Stomach (tissue), 9 donors: ENCODE data around the gene ACSF3. TPM values are rescaled to one million over a fixed set of nuclear protein-coding genes. Genes with fewer than 3 reads are reported as not detected.
A peak's percentile ranks its signal among the peaks of the same experiment; 100 is the strongest.

Experiments used
- DNase-seq, 2 donors: peaks; one replicate each; pipeline versions ENCODE4 v3.0.0 to v3.0.0-alpha.2; 2013 to 2019
- H3K27ac ChIP-seq, 5 donors: fragments of 200-600 bp in 4 of 5; sonication (generic) in 4 of 5; one replicate each; pipeline ENCODE4 v1.5.1; 2013 to 2019; ENCODE audit warnings: mild to moderate bottlenecking in 1 of 5, moderate library complexity in 1 of 5
- H3K27me3 ChIP-seq, 3 donors: fragments of 200-600 bp; sonication (generic); one replicate each; pipeline ENCODE4 v1.5.1; 2017 to 2019; ENCODE audit warnings: mixed run types in 1 of 3
- H3K36me3 ChIP-seq, 4 donors: fragments of 200-600 bp; sonication (generic); 1 replicate in 3 of 4; 2 replicates in 1 of 4; pipeline ENCODE4 v1.5.1; 2016 to 2019
- H3K4me1 ChIP-seq, 4 donors: fragments of 200-600 bp; sonication (generic); one replicate each; pipeline ENCODE4 v1.5.1; 2016 to 2019
- H3K4me3 ChIP-seq, 4 donors: fragments of 200-600 bp; sonication (generic) in 3 of 4; one replicate each; pipeline ENCODE4 v1.5.1; 2016 to 2019; ENCODE audit warnings: mild to moderate bottlenecking in 1 of 4
- H3K9me3 ChIP-seq, 4 donors: fragments of 200-600 bp; sonication (generic); one replicate each; pipeline ENCODE4 v1.5.1; 2016 to 2019
- CTCF ChIP-seq, 7 experiments: fragments of 450-650 bp in 4 of 7; fragments of 200-600 bp in 3 of 7; sonication (generic) in 3 of 7; IDR thresholded peaks; one replicate each; pipeline ENCODE4 v1.5.1; 2016 to 2019; ENCODE audit warnings: antibody characterized with exemption in 7 of 7, control low read depth in 2 of 7, mild to moderate bottlenecking in 1 of 7
- EP300 ChIP-seq: sonication (generic); formaldehyde crosslinking; IDR thresholded peaks from one replicate; pipeline ENCODE4 v1.6.1; 2017; ENCODE audit warnings: antibody characterized with exemption
- POLR2A ChIP-seq, 4 donors: fragments of 450-650 bp; IDR thresholded peaks; one replicate each; pipeline ENCODE4 v1.6.1; 2016; ENCODE audit warnings: antibody characterized with exemption in 4 of 4, control low read depth in 2 of 4, mild to moderate bottlenecking in 1 of 4, moderate library complexity in 1 of 4
- POLR2AphosphoS5 ChIP-seq, 3 donors: sonication (generic); formaldehyde crosslinking; IDR thresholded peaks; one replicate each; pipeline ENCODE4 v1.6.1; 2016; ENCODE audit warnings: antibody characterized with exemption in 3 of 3
- WGBS, 5 donors: extraction: QIAGEN DNeasy Blood & Tissue Kit in 3 of 5; methylation state at CpG; one replicate each; pipeline versions ENCODE4 v1.1.5 to v1.1.7; 2013 to 2018; 5-methylcytosine and 5-hydroxymethylcytosine counted together
- intact Hi-C: fragments of 100-400 bp; cut with DNase I; formaldehyde crosslinking; loops from one replicate; pipeline ENCODE4 v1.15.1; 2023; ENCODE audit warnings: low total_unique reads
- polyA plus RNA-seq, 3 donors: library from polyadenylated mRNA; stranded (reverse); fragments of 200-250 nt; gene quantifications; one replicate each; pipeline ENCODE4 v1.2.3, GENCODE V29; 2013
- total RNA-seq, 5 donors: library from RNA; depleted of rRNA; stranded (reverse); fragments of >200 nt; gene quantifications; one replicate each; pipeline versions ENCODE4 v1.1.0 to v1.2.3, GENCODE V29; 2014 to 2016
- donor health status: healthy with polysubstance abuse.
- donor health status: Bipolar disorder and iron deficiency.
- donor health status: healthy.

ACSF3 gene
- total and polyA plus RNA-seq, 8 donors = 16.9 to 265 (median 30.7) TPM

- DNase-seq = no peak
- H3K27me3 ChIP-seq = peaks cover 0 to 51% (median 4%) of the 10 kb centered on the region in 3 donors
- WGBS, 5 donors = 62 to 72% (median 66%) methylated on average over 26 to 28 of the region's 28 CpGs
- intact Hi-C loops = no loop called here
- no peaks in the 10 kb centered on the region for H3K9me3 ChIP-seq
- H3K4me1 ChIP-seq = peaks cover 0 to 24% (median 12%) of the 10 kb centered on the region in 4 donors
- H3K36me3 ChIP-seq = no peaks in the 10 kb centered on the region
- TF ChIP-seq CTCF (IDR thresholded peaks at IDR 0.05) (no peak), EP300 (no peak)
- no peak overlapping the region for H3K4me3 ChIP-seq
- peak overlapping the region in 2 of 5 donors; percentile 7 to 63 for H3K27ac ChIP-seq
These were observed 8.6 kb upstream of the ACSF3 start for GRCh38 chr16:89084814-89085612.

GRCh38 chr16:89085755-89086154 is 7.9 kb upstream of the ACSF3 start:
- TF ChIP-seq POLR2A (IDR thresholded peaks at IDR 0.05) = no peak
- TF ChIP-seq POLR2AphosphoS5 (IDR thresholded peaks at IDR 0.05) = no peak
- TF ChIP-seq CTCF (IDR thresholded peaks at IDR 0.05) = no peak
- TF ChIP-seq EP300 = no peak
- peaks cover 2 to 28% (median 15%) of the 10 kb centered on the region in 4 donors for H3K4me1 ChIP-seq
- peaks cover 0 to 57% (median 4%) of the 10 kb centered on the region in 3 donors for H3K27me3 ChIP-seq
- 76 to 83% (median 78%) methylated on average over 9 of the region's 9 CpGs for WGBS, 5 donors
- H3K9me3 ChIP-seq = no peaks in the 10 kb centered on the region
- H3K4me3 ChIP-seq = no peak overlapping the region
- H3K27ac ChIP-seq = no peak overlapping the region
- intact Hi-C loops = no loop called here
- no peaks in the 10 kb centered on the region for H3K36me3 ChIP-seq
- DNase-seq = no peak

GRCh38 chr16:89087922-89088497 is 5.6 kb upstream of the ACSF3 start:
- peak in 1 of 2 donors; percentile 65 for DNase-seq
- Histone ChIP-seq H3K4me3 (no peak overlapping the region), H3K27me3 (peaks cover 0 to 67% (median 4%) of the 10 kb centered on the region in 3 donors), H3K4me1 (peaks cover 9 to 41% (median 29%) of the 10 kb centered on the region in 4 donors), H3K9me3 (no peaks in the 10 kb centered on the region), H3K36me3 (no peaks in the 10 kb centered on the region), H3K27ac (no peak overlapping the region)
- WGBS, 5 donors = 33 to 56% (median 40%) methylated on average over 8 to 15 of the region's 15 CpGs
- TF ChIP-seq POLR2AphosphoS5 (IDR thresholded peaks at IDR 0.05) = no peak
- no peak for TF ChIP-seq CTCF (IDR thresholded peaks at IDR 0.05)
- TF ChIP-seq POLR2A (IDR thresholded peaks at IDR 0.05) = no peak
- no peak for TF ChIP-seq EP300
- intact Hi-C loops = no loop called here

- Histone ChIP-seq H3K36me3 (no peaks in the 10 kb centered on the region), H3K4me1 (peaks cover 9 to 45% (median 35%) of the 10 kb centered on the region in 4 donors), H3K27ac (peak overlapping the region in 1 of 5 donors; percentile 90), H3K4me3 (no peak overlapping the region), H3K27me3 (peaks cover 0 to 67% (median 4%) of the 10 kb centered on the region in 3 donors), H3K9me3 (no peaks in the 10 kb centered on the region)
- 47 to 74% (median 72%) methylated on average over 10 to 13 of the region's 13 CpGs for WGBS, 5 donors
- DNase-seq = no peak
- intact Hi-C loops = no loop called here
- TF ChIP-seq CTCF (IDR thresholded peaks at IDR 0.05) = no peak
- no peak for TF ChIP-seq POLR2AphosphoS5 (IDR thresholded peaks at IDR 0.05)
- no peak for TF ChIP-seq EP300
- TF ChIP-seq POLR2A (IDR thresholded peaks at IDR 0.05) = no peak
These were observed 4.5 kb upstream of the ACSF3 start for GRCh38 chr16:89089120-89089519.
